HUDEP-2 (cell line): ENCODE measurements around the gene MMP21.
A peak's percentile ranks its signal among the peaks of the same experiment; 100 is the strongest.

Experiments
- DNase-seq, 76 experiments: peaks; one replicate each; lab custom pipeline; 2025; ENCODE audit not compliant: unreplicated experiment in 76 of 76; lab: John Stamatoyannopoulos, UW

The MMP21 gene

GRCh38 chr10:125719173-125720001, 56.2 kb downstream of the MMP21 start, which contains the start of gene EDRF1:
EDRF1 (plus strand) TSS chr10:125719709; CDS start chr10:125719808, 99 bp downstream.
- DNase-seq, result peak; percentile 39 to 99 (median 98)
